Measurements from ENCODE around the gene ITPR2. TPM values are rescaled to one million over a fixed set of nuclear protein-coding genes. Genes with fewer than 3 reads are reported as not detected.
A peak's percentile ranks its signal among the peaks of the same experiment; 100 is the strongest.

The ITPR2 gene
- total RNA-seq, 1 experiment from 2014 or later: 26.0 TPM

GRCh38 chr12:26823390-26823789, 9.6 kb downstream of the ITPR2 start:
- CTCF ChIA-PET: interaction anchor here (0.6 kb wide), 1 partner anchor 482 kb away, joined by 4 read pairs; no protein-coding TSS in a partner anchor
- Histone ChIP-seq H3K9me2 (ENCODE audit: insufficient read depth) (no peaks in the 10 kb centered on the region), H3K27me3 (ENCODE audit: insufficient read depth, low read depth) (no peaks in the 10 kb centered on the region), H3K4me2 (no peak overlapping the region), H3K9me3 (ENCODE audit: insufficient read depth, low read depth) (no peaks in the 10 kb centered on the region), H3K79me2 (ENCODE audit: low read depth) (peaks cover 4% of the 10 kb centered on the region; the same call in 1 of the 2 replicates), H2AFZ (no peak overlapping the region), H3F3A (ENCODE audit: insufficient read depth, low read depth) (no peaks in the 10 kb centered on the region), H4K20me1 (ENCODE audit: insufficient read depth) (no peaks in the 10 kb centered on the region), H3K4me3 (no peak overlapping the region), H3K4me1 (replicated peaks; ENCODE audit: insufficient read depth) (peaks cover 5% of the 10 kb centered on the region; the same call in 1 of the 2 replicates), H3K36me3 (ENCODE audit: low read depth) (no peaks in the 10 kb centered on the region), H3K27ac (no peak overlapping the region)
- TF ChIP-seq EZH2 (IDR thresholded peaks at IDR 0.05; ENCODE audit: low read depth): no peak
- TF ChIP-seq, protein P1, sequence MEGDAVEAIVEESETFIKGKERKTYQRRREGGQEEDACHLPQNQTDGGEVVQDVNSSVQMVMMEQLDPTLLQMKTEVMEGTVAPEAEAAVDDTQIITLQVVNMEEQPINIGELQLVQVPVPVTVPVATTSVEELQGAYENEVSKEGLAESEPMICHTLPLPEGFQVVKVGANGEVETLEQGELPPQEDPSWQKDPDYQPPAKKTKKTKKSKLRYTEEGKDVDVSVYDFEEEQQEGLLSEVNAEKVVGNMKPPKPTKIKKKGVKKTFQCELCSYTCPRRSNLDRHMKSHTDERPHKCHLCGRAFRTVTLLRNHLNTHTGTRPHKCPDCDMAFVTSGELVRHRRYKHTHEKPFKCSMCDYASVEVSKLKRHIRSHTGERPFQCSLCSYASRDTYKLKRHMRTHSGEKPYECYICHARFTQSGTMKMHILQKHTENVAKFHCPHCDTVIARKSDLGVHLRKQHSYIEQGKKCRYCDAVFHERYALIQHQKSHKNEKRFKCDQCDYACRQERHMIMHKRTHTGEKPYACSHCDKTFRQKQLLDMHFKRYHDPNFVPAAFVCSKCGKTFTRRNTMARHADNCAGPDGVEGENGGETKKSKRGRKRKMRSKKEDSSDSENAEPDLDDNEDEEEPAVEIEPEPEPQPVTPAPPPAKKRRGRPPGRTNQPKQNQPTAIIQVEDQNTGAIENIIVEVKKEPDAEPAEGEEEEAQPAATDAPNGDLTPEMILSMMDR (conservative IDR thresholded peaks at IDR 0.05): no peak
- intact Hi-C loops (cut with micrococcal nuclease; ENCODE audit: unreplicated experiment): no loop called here
- no TSS peak for BruUV-seq (replicated peaks)
- DNase-seq: no peak
- POLR2A ChIA-PET (ENCODE audit: unreplicated experiment): interaction anchor here (0.7 kb wide), 1 partner anchor 113 kb away, joined by 3 read pairs; no protein-coding TSS in a partner anchor

GRCh38 chr12:26822026-26822425, 11.0 kb downstream of the ITPR2 start:
- Histone ChIP-seq H3K9me3 (ENCODE audit: insufficient read depth, low read depth) (no peaks in the 10 kb centered on the region), H3K27ac (no peak overlapping the region), H4K20me1 (ENCODE audit: insufficient read depth) (no peaks in the 10 kb centered on the region), H3K4me3 (no peak overlapping the region), H3F3A (ENCODE audit: insufficient read depth, low read depth) (no peaks in the 10 kb centered on the region), H3K4me1 (replicated peaks; ENCODE audit: insufficient read depth) (peaks cover 5% of the 10 kb centered on the region; the same call in 1 of the 2 replicates), H2AFZ (no peak overlapping the region), H3K27me3 (ENCODE audit: insufficient read depth, low read depth) (no peaks in the 10 kb centered on the region), H3K36me3 (ENCODE audit: low read depth) (no peaks in the 10 kb centered on the region), H3K9me2 (ENCODE audit: insufficient read depth) (no peaks in the 10 kb centered on the region), H3K4me2 (no peak overlapping the region), H3K79me2 (ENCODE audit: low read depth) (peaks cover 4% of the 10 kb centered on the region; the same call in 1 of the 2 replicates)
- ChIA-PET POLR2A (ENCODE audit: unreplicated experiment) (no interaction called here), CTCF (no interaction called here)
- no TSS peak for BruUV-seq (replicated peaks)
- TF ChIP-seq EZH2 (IDR thresholded peaks at IDR 0.05; ENCODE audit: low read depth): no peak
- TF ChIP-seq, protein P1 (conservative IDR thresholded peaks at IDR 0.05): no peak
- peak in 1 of 2 experiments; percentile 51 for DNase-seq
- intact Hi-C loops (cut with micrococcal nuclease; ENCODE audit: unreplicated experiment): no loop called here

DNA sequence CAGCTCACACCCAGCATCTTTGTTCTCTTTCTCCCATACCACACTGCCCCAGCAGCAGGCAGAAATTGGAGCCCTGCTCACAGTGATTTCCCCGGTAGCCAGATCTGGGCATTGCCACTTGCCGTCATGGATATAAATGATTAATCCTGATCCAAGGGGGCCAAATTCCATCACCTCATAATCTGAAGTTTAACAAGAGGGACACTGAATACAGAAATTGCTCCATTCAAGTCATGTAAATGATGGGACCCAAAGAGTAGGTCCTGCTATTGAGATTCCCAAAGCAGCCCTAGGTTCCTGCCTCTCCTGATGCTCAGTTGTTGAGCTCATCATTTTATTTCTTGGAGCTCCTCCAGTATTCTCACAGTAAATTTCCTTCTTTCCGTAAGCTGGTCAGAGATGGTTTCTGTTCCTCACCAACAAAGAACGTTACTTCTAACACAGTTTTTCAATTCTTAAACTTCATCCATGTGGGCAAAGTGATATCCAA, 11.7 kb downstream of the ITPR2 start:
- intact Hi-C loops (cut with micrococcal nuclease; ENCODE audit: unreplicated experiment): no loop called here
- Histone ChIP-seq H3K9me2 (ENCODE audit: insufficient read depth) (no peaks in the 10 kb centered on the region), H3K27ac (no peak overlapping the region), H3K79me2 (ENCODE audit: low read depth) (no peaks in the 10 kb centered on the region), H3K27me3 (ENCODE audit: insufficient read depth, low read depth) (no peaks in the 10 kb centered on the region), H3F3A (ENCODE audit: insufficient read depth, low read depth) (no peaks in the 10 kb centered on the region), H3K4me1 (replicated peaks; ENCODE audit: insufficient read depth) (peaks cover 5% of the 10 kb centered on the region; the same call in 1 of the 2 replicates), H2AFZ (no peak overlapping the region), H3K9me3 (ENCODE audit: insufficient read depth, low read depth) (no peaks in the 10 kb centered on the region), H3K4me2 (no peak overlapping the region), H3K36me3 (ENCODE audit: low read depth) (no peaks in the 10 kb centered on the region), H4K20me1 (ENCODE audit: insufficient read depth) (no peaks in the 10 kb centered on the region), H3K4me3 (no peak overlapping the region)
- no peak for DNase-seq
- BruUV-seq (replicated peaks): no TSS peak
- TF ChIP-seq, protein P1 (conservative IDR thresholded peaks at IDR 0.05): no peak
- TF ChIP-seq EZH2 (IDR thresholded peaks at IDR 0.05; ENCODE audit: low read depth): no peak
- POLR2A ChIA-PET (ENCODE audit: unreplicated experiment): no interaction called here
- CTCF ChIA-PET: no interaction called here

Data from PC-9 (cell line).